ENCODE data around the gene DDX4.

DDX4 gene

DNA sequence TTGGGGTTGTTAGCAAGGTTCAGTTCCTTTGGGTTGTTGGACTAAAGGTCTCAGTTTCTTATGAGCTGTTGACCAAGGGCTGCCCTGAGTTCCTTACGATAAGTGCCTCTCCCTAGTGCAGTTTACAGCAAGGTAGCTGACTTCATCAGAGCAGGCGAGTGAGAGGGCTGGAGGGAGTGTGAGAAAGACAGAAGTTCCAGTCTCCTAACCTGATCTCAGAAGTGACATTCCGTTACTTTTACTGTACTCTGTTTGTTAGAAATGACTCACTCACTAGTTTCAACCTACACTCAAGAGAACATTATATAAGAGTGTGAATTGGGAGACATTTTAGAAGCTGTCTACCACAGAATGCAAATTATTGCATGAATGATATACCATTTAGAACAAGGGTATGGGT lies 92.1 kb downstream of the DDX4 start:
- no peak for DNase-seq

DNA sequence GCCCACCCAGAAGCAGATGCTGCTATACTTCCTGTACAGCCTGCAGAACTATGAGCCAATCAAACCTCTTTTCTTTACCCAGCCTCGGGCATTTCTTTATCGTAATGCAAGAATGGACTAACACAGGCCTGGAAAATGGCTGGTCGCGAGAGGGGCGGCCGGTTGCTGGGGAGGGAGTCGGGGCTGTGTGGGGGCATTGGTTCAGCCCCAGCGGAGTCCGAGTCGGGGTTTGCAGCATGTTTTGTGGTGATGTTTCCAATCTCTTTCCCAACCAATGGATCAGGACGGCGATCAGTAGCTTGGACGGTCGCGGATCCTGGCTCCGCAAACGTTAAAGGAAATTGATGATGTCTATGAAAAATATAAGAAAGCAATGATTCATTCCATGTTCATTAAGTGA lies 94.6 kb downstream of the DDX4 start:
- no peak for DNase-seq

DNA sequence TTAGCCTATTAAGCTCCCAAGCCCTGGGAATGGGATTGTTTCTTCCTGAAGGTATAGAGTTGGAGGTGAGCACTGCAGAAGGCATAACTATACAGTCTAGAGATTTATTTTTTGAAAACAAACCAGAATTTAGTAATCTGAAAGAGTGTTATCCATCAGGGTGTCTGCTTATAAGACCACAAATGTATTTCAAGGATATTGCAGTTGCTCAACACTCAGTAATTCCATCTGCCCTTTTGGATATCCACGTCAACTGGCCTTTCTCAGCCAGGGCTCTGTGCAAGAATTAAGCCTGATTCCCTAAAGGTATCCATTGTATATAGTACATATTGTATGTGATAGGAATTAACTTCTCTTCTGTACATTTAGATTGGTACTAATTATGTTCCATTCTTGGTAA lies 98.3 kb downstream of the DDX4 start:
- no peak for DNase-seq

DNA sequence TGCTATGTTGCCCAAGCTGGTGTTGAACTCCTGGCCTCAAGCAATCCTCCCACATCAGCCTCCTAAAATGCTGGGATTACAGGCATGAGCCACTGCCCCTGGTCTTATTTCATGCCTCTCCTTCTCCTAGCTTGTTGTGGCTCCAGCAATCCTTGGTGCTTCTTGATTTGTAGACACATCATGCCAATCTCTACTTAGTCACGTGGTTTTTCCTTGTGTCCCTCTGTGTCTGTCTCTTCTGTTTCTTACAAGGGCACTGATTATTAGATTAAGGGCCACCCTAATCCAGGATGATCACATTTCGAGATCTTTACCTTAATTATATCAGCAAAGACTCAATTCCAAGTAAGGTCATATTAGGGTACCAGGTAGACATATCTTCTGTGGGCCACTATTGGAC lies 104.1 kb downstream of the DDX4 start:
- DNase-seq, result no peak

DNA sequence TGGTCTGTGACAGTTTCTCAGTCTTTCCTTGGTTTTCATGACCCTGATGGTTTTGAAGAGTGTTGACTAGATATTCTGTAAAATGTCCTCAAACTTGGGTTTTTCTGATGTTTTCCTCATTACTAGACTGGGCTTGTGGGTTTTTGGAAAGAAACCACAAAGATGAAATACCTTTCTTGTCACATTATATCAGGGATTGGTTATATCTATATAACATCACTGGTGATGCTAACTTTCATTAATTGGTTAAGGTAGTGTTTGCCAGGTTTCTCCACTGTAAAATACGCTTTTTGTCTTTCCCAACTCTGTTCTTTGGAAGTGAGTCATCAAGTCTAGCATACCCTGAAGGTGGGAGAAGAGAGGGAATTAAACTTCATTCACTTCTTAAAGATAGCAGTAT lies 110.0 kb downstream of the DDX4 start:
- no peak for DNase-seq

DNA sequence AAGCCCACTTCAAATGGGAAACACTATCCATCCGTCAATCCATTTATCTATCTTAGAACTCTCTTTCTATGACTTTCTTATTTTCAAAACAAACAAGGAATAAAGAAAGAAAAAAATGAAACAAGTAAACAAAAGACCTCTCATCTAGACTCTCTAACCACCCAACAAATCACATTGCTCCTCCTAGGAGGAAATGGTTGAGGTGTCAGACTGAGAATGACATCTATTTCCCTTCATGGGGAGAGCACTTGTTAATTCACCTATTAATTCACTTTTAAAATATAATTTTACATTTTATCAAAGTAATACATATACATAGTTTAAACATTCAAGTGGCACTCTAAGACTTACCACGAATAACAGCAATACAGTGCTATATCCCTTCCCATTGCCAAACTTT lies 110.9 kb downstream of the DDX4 start:
- no peak for DNase-seq

DNA sequence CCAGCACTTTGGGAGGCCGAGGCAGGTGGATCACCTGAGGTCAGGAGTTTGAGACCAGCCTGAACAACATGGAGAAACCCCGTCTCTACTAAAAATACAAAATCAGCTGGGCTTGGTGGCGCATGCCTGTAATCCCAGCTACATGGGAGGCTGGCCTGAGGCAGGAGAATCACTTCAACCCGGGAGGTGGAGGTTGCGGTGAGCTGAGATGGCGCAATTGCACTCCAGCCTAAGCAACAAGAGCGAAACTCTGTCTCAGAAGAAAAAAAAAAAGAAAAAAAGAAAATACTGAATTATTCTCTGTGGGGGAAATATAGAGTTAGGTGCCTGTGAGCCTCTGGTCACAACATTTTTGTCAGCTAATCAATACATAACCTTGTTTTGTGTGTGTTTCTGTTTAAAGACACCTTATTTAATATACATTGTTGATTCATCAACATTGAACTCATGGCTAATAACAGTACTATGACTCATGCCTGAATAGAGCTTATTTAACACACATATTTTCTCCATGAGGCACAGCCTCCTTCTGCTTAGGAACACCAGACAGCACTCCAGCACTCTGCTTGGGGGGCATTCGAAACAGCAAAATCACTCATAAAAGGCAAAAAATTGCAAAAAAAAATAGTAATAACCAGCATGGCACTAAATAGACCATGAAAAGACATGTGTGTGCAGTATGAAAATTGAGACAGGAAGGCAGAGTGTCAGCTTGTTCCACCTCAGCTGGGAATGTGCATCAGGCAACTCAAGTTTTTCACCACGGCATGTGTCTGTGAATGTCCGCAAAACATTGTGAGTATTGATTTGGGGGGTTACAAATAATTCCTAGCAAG lies 113.2 kb downstream of the DDX4 start, which contains the start of gene IL31RA:
Gene IL31RA (plus strand): TSS at position 519 of the 836 bp plus-strand sequence. CDS start 214 bp downstream, at position 733.
- no peak for DNase-seq

DNA sequence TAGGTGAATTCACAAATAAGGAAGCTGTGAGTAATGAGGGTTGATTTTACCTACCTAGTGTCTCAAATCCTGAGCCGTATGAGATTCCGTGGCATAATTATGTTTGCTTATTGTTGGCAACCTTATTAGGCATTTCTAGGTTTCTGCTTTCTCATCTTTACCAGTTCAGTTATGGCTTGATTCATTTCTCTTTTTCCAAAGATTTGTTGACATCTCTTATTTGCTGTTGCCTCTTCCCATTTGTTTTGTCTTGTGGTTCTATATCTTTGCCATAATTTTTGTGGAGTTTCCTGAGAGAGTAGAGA lies 113.8 kb downstream of the DDX4 start:
- no peak for DNase-seq

DNA sequence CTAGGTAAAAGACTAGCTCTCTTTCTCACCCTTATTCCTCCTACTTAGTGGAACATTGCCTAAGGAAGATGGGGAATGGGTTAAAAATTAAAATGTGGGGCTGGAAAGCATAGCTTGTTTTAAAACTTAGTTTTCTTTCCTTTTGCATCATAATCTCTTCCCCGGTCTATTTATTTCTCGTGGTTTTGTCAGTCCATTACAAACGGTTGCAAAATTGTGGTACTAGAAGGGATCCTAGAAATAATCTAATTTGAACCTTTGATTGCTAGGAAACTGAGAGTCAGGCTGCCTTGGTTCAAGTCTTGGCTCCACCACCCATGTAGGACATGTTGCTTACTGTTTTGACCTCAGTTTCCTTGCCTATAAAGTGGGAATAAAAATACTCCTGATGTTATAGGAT lies 114.6 kb downstream of the DDX4 start:
- no peak for DNase-seq

DNA sequence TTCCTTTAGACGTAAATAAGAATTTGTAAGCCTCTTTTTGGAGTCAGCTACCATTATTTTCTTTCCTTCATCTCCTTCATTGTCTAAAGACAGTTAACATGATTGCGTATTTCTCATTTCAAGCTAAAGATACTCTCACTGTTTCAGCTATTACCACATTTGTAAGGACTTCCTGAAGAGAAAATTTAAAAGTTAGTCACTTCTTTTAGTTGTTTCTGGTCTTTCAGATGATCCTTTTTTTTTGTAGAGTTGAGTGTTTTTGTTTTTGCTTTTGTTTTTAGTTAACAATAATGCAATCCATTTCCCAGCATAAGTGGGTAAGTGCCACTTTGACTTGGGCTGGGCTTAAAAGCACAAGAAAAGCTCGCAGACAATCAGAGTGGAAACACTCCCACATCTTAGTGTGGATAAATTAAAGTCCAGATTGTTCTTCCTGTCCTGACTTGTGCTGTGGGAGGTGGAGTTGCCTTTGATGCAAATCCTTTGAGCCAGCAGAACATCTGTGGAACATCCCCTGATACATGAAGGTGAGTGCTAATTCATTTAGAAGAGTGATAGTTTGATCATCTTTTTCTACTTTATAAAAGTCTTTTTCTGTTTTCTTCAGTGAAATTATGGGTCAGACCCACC lies 115.3 kb downstream of the DDX4 start:
- no peak for DNase-seq

DNA sequence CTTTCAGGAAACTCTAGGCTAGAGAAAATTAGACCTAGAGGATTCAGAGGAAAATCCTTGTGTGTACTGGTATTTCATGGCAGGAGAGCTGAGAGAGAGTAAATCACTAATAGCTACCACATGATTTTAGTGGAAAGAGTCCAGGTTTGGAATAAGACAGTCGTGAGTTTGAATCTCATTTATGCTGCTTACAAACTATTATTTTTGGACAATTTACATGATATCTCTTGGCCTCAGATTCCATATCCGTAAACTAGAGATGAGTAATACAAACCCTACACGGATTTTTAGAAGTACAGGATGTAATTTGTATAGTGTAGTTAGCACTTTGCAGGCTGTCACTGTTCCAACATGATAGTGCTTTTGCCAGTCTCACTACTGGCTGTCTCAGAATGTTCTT lies 116.0 kb downstream of the DDX4 start:
- no peak for DNase-seq

DNA sequence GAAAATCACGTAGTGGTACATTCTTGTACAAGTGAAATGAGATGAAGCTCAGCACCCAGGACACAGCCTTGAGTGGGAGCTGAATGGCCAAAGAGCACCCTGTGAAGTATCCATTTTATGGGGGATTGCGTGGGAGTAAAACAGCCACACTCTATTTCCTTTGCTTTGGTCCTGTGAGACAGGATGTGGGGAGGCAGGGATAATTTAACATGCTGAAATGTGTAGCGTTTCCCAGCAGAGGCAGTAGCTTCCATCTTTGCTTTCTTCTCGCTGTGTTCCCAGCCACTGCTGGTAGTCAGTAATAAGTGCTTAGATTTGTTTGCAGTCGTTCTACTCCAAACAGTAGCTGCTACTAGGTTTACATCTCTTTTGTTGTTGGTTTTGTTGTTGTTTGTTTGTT lies 117.6 kb downstream of the DDX4 start:
- no peak for DNase-seq

DNA sequence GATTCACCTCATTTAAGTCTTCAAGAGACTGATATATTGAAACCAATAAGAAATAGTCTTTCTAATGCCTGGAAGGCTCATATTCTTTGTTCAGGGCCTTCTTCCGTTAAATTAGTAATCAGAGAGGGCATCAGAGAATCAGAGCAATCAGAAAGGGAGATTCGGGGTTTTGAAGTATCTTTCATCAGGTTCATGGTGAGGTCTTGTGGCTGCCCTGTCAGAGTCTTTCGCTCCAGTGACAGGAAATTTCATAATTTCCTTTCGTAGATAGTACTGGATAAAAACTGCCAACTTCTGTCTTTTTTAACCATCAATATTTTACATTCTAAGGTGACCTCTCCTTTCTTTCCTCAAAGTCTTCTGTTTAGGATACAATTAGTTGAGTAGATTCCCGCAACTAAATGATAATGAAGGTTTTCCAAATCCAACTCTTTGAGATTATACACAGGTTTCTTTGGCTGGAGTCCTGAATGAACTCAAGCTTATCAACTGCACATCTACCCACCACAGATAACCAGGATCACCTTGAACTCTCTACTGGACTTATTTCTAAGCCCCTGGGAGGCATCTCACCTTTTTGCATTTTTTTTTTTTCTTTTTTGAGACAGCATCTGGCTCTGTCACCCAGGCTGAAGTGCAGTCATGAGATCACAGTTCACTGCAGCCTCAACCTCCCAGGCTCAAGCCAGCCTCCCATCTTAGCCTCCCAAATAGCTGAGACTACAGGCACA lies 118.8 kb downstream of the DDX4 start:
- DNase-seq, result no peak

DNA sequence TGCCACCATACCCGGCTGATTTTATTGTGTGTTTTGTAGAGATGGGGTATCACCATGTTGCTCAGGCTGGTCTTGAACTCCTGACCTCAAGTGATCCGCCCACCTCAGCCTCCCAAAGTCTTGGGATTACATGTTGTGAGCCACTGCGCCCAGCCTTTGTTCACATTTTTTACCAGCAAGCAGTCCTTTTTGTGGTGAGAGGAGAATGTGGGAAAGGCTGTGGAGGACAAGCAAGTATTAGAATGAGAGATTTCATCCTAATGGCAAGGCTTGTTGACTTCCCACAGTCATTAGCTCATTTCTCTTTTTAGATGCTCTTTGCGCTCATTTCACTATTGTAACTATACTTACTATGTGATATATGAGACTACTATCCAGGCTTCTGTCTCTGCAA lies 119.4 kb downstream of the DDX4 start:
- DNase-seq, result no peak

DNA sequence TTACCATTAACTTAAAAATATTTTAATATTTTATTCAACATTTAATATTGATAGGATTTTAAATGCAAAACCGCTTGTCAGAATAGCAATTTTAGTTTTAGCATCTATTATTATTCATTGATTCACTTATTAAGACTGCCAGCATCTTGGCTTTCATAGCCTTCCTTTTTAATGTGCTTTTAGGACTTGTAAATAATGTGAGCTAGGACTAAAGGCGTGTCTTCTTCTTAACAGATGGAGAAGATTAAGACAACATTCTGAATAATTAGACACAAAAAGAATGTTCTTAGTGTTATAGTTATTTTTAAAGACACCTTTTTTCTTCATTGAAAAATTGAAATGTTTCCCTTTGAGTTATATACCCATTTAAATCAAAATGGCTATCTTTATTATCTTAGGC lies 120.2 kb downstream of the DDX4 start:
- no peak for DNase-seq

DNA sequence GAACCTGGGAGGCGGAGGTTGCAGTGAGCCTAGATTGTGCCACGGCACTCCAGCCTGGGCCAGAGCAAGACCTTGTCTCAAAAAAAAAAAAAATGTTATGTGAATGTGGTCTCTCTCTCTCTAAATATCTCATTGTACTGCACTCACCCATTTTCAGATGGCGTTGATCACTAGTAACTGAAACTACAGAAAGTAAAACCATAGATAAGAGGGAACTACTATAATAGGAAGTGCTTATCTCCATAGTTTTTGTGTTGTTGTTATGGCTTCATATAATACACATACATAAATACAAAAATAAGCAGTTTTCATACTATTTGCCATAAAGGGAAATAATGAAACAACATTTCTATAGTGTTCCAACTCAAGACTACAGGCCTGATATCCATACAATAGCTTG lies 122.4 kb downstream of the DDX4 start:
- no peak for DNase-seq

DNA sequence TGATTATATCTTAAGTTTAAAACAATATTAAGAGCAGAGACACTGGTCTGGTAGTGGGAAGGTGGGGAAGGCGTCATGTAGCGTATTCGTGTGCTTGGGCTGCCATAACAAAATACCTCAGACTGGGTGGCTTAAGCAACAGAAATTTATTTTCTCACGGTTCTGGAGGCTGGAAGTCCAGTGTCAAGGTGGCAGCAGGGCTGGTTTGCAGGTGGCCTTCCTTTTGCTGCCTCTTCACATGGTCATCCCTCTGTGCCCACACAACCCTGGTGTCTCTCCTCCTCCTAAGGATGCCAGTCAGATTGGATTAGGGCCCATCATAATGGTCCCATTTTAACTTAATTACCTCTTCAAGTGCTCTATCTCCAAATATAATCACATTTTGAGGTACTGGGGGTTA lies 122.8 kb downstream of the DDX4 start:
- no peak for DNase-seq

DNA sequence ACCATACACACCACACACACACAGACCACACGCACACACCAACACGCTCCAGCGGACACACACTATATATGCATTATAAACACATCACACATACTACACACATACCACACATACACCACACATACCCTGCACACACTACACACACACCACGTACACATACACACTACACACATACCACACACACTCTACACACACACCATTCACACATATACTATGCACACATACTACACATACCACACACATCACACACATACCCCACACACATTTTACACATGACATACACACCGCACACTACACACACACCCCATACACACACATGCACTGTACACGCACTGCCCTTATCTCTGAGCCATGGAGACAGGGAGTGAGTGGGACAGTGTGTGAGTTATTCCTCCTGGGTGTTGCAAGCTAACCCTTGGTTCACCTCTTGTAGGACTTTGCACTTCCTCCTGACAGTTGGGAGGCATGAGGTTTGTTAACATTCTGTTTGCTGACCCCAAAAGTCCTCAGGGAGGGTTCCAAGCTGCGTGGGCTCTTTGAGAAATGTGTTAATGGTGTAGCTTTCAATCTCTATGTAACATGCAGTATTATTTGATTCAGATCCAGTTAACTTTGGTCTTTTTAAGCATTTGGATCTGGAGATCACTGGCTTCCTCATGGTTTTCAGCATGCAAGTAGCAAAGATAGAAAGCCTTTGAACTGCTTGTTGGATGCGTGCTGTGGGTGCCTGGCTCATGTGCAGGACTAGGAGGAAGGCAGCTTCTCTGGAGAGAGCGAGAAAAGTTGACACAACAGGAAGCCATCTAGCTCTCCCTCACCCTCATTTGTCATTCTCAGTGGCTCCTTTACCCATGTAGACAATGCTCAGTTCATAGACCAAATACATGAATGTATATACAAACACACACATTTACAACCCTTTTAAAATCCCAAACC lies 127.0 kb downstream of the DDX4 start:
- no peak for DNase-seq

DNA sequence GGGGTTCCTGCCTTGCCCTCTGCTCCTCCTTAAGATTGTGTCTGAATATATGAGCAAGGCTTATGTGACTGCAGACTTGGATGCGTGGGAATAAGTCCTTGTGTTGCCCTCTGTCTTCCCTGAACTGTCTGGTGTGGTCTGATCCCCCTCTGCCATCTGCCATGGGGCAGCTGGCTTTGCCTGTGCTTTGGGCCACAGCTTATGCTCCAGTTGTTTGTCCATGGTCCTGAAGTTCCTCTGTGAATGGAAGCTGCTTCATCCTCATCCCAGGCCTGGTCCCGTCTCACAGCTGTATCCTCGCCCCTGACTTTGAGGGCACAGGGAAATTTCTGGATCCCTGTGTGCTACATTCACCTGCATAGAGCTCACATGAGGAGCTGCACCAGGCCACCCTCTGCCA lies 128.0 kb downstream of the DDX4 start:
- DNase-seq, result no peak

DNA sequence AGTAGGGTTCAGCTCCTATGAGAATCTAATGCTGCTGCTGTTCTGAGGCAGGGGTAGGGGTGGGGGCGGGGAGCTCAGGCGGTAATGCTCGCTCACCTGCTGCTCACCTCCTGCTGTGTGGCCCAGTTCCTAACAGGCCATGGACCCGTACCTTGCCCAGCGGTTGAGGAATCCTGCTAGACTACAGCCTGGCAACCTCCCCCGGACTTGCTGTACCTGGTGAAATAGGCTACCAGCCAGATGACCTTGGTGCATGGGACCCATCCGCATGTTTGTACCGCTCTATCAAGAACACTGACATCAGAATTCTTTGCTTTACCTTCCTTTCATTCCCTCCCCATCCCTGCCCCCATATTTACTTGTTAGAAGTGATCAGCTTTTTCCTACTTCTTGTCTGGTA lies 128.6 kb downstream of the DDX4 start:
- DNase-seq, result no peak
